ENCODE results near the gene MNAT1.
A peak's percentile ranks its signal among the peaks of the same experiment; 100 is the strongest.
"Not testable (repeated sequence)": the region's sequence is repeated elsewhere in the genome, so short reads cannot be mapped to it uniquely, and the experiment has no call there.

Gene MNAT1

DNA sequence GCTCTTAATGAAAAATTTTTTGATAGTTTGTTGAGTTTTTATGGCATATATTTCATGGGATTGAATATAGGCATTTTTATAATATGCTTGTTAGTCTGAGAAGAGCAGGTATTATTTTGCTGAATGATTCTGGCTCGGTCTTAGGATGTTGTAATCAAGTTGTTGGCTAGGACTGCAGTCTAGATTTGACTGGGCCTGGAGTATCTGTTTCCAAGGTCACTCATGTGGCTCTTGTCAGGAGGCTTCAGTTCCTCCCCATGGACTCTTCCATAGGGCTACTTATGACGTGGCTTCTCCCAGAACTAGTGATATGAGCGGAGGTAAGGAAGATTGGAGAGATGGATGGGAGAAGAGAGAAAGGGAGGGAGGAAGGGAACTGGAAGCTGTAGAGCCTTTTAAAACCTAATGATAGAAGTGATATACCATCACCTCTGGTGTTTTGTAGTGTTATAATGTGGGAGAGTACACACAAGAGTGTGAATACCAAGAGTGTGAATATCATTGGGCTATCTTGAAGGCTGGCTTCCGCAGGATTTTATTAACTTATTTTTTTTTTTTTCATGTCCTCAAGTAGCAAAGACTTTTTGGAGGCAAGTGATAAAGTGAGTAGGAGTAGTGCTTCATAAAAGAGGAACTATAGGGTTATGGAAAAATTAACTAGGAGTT, 4.4 kb downstream of the MNAT1 start:
- no peak for DNase-seq

DNA sequence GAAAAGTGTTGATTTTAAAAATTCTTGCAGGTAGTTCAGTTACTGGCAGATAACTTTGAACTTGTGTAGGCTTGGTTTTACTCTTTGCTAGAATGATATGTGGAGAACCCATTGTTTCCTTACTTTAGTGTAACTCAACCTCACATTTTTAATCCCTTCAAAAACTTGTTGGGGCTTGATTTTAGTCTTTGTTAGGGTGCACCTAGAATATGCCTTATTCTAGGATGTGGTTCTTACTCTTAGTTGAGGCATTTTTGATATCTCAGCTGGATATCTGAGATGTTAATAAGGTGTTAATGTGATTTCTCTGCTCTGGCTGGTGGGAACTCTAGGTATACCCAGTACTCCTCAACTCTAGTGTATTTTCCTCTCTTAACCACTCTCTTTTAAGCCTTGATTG, 10.0 kb downstream of the MNAT1 start:
- no peak for DNase-seq

DNA sequence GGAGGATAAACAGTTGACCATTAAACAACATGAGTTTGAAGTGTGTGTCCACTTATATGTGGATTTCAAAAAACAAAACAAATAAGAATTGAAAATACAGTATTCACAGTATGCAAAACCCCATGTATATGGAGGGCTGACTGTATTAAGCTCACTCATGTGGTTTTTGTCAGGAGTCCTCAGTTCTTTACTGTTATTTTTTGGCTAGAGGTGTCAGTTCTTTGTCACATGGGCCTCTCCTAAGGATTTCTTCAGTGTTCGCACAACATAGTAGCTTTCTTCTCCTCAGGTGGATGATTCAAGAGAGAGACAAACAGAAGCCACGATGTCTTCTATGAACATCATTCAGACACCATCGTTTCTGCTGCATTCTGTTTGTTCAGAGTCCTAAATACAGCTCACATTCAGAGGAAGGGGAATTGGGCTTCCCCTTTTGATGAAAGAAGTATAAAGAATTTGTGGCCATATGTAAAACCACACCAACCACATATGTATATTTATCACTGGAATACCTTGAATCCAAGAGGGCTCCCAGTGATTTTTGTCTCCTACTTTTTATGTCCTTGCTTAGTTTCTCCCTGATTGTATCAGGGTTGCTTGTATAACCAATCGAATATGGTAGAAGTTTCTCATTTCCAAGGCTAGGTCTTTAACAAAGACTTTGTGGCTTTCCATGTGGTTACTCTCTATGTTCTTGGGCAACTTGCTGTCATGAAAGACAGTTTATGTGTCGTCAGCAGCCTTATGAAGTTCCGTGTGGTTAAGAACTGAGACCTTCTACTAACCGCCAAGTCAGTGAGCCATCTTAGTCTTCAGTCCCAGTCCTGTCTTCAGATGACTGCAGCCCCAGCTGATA, 18.9 kb downstream of the MNAT1 start:
- DNase-seq: no peak

DNA sequence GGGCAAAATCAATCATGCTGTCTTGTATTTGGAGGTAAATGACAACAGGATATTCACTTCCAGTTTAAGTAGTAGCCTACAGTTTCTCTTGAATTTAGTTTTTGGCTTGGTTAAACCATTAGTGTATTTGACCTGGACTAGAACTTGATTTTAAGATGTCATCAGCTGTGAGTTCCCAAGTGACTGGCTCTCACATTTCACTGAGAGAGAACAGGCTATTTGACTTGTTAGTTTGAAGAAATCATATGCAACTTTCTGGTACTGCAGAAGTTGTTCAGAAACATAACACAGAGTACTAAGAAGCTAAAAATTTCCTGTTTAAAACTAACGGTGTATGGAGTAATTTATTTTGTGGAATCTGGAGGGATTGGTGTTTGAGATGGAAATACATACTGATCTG, 22.3 kb downstream of the MNAT1 start:
- DNase-seq: peak; percentile 25

DNA sequence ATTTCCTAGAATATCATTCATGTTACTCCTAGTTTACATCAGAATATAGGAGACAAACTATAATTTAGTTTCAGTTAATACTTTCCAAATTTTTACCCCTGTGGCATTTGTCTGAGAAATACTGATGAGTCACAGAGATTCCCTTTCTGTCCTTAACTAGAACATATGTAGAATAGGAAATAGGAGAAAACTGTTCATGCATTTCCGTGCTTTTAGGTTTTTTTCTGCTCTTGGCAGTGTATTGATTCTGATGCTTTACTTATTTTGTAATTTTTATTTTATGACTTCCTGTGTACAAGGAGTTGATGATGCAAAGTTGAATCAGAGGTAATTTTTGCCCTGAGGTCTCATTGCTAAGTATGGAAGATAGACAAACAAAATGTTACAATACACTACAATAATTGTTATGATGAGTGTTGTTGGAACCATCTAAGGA, 23.0 kb downstream of the MNAT1 start:
- peak; percentile 92 for DNase-seq

DNA sequence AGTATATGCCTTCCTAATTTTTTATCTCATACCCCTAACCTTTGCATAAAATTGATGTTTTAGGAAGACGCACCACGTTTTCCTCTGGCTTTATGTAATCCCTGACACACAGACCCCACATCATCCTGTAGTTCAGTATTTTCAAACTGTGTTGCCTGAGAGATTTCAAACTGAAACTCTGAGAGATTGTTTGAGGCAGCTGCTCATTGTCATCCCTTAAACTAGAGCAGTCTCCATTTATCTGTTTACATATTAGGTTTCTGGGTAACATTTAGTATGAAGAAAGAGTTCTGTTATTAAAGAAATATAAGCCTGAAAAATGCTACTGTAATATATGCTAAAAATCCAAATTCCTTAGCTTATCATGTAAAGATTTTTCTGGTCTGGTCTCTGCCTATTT, 24.3 kb downstream of the MNAT1 start:
- DNase-seq: peak; percentile 24

DNA sequence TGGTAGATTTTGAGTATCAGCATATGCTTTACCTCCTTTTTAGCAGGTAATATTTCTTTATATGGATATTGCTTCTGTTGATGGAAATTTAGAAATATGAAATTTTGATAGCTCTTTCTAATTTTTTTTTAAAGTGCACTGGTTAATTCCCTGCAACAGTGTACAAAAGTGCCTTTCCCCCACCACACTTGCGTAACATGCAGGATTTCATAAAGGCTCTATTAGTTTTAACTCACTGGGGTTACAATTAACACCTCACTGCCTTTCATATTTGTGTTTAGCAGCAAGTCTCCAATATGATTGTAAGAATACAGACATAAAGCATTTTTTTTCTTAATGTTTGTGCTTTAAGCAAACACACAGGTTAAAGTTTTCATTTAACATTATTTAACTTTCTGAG, 25.6 kb downstream of the MNAT1 start:
- DNase-seq: no peak

DNA sequence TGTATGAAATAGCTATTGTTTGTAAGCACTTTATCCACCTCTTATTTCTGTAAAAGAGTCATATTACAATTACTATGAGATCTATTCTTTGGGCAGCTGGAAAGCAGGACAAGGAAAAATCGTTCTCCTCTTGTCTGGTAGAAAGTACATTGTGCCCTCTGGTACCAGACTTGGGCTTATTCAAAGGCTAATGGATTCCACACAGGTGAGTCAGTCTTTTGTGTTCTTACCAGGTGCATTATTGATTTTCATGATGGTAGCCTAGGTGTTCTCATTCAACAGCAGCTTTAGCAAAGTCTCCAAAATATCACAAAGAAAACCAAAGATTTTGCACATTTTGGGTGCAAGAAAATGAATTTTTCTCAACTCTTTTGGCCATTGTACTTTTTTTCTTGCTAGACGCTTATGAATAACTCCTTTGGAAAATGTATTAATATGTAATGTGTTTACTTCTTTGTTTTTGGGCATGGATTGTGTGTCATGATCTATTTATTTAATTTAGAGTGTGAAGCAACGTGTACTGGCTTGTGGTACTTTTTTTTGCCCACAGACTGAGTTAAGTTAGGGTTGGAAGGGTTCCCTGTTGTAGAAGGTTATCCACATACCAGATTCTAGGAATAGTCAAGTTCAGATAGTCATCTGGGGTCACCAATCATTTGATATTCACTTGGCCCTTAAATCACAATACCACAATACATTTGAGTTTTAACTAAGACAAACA, 26.2 kb downstream of the MNAT1 start:
- no peak for DNase-seq

DNA sequence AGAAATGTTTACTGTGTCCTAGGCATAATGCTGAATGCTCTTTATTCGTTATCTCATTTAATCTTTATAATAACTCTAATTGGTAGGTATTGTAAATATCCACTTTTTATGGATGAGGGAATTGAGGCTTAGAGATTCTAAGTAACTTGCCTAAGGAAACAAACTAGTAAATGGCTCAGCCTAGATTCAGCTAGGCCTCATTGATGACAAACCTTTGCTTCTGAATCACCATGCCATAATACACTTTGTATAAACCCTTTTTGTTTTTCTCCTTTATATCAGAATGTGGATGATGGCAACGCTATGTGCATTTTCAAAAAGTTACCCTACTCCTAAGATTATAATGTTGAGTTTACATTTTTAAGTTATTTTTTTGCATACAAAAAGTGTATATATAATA, 34.0 kb downstream of the MNAT1 start:
- peak; percentile 33 for DNase-seq

DNA sequence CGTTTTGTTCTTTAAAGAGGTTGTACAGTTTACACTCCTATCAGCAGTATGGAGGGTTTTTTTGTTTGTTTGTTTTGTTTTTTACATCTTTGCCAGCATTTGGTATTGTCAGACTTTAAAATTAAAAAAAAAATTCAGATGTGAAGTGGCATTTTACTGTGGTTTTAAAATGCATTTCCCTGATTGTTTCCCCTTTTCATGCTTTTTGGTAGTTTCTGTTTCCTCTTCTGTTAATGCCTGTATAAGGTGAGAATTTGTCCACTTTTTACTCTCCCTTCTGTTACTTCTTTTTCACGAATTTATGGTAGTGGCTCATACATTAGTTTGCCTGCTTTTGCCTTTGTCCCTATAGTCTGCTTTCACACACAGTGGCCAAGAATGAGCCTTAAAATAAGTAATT, 36.6 kb downstream of the MNAT1 start:
- DNase-seq: no peak

DNA sequence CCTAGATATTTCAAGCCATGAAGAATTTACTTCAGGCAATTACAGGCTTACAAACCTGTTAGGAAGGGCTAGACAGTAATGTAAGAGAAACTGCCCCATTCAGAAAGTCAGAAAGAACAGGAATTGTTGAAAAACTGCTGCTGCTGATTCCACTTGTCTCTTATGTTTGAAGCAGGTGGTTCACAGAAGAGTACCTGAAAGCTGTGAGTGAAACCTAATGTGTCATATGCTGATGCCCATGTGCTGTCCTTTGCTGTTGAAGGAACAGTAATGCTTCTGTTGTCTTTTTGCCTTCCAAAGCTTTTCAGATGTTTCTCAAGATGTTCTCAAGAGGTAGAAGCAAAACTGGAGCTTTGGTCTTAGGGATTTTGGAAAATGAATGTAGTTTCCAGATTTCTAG, 39.0 kb downstream of the MNAT1 start:
- no peak for DNase-seq

DNA sequence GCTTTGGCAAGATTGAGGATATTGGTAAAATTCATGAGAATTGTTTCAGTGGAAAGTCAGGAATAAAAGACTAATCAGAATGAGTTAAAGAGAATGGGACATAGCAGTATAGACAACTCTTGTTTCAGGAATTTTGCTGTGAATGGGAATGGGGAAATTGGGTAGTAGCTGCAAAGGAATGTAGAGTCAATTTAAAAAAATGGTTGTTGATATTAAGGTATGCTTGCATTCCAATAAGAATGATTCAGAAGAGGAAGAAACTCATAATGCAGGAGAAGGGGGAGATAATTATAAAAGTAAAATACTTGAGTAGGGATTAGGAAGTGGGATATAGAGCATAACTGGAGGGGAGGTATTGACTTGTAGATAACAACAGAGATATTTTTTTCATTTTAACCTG, 40.7 kb downstream of the MNAT1 start:
- DNase-seq: peak; percentile 89

DNA sequence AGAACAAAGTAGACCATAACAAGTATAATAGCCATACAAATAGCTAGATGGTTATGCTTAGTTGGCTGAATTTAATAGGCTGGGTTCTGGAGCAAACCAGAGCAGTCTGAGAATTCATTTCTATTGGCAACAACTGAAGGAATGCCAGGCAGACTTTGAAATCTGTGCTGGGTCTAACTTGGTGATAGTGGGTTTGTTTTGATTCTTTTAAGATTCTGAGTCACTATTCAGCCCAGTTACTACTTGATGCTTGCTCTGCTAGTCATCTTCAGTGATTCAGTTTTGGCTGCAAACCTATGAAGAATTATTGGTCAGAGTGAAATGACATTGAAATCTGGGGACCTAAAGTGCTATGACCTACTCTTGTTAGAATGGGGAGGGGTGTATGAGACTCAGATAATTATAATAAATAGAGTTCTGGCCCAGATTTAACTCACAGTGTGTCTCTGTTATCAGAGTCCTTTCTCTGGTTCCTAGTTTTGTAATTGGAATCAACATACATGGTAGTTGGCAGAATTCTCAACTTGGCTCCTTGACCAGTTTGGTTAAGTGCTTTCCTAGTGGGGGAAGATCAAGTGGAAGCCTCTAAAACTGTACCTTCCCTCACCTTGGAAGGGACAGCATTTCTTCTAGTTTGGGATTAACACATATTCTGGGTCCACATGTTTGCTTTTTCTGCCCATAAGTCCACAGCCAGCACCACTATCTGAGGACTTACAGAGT, 43.5 kb downstream of the MNAT1 start:
- DNase-seq: peak; percentile 90

DNA sequence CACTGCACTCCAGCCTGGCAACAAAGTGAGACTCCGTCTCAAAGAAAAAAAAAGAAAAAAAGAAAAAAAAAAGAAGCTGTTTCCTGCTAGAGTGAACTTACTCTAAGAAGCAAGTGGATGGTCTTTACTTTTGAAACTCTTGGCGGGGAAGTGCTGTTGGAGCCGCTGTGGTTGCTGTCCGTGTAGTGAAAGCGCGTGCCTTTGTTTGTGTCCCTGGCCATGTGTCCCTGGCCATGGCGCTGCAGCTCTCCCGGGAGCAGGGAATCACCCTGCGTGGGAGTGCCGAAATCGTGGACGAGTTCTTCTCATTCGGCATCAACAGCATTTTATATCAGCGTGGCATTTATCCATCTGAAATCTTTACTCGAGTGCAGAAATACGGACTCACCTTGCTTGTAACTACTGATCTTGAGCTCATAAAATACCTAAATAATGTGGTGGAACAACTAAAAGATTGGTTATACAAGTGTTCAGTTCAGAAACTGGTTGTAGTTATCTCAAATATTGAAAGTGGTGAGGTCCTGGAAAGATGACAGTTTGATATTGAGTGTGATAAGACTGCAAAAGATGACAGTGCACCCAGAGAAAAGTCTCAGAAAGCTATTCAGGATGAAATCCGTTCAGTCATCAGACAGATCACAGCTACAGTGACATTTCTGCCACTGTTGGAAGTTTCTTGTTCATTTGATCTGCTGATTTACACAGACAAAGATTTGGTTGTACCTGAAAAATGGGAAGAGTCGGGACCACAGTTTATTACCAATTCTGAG, 45.4 kb downstream of the MNAT1 start:
- DNase-seq: not testable (repeated sequence)

DNA sequence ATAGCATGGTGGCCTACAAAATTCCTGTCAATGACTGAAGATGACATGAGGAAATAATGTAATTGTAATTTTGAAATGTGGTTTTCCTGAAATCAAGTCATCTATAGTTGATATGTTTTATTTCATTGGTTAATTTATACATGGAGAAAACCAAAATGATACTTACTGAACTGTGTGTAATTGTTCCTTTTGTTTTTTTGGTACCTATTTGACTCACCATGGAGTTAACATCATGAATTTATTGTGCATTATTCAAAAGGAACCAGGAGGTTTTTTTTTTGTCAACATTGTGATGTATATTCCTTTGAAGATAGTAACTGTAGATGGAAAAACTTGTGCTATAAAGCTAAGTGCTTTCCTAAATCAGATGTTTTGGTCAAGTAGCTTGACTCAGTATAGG, 46.0 kb downstream of the MNAT1 start:
- DNase-seq: not testable (repeated sequence)

DNA sequence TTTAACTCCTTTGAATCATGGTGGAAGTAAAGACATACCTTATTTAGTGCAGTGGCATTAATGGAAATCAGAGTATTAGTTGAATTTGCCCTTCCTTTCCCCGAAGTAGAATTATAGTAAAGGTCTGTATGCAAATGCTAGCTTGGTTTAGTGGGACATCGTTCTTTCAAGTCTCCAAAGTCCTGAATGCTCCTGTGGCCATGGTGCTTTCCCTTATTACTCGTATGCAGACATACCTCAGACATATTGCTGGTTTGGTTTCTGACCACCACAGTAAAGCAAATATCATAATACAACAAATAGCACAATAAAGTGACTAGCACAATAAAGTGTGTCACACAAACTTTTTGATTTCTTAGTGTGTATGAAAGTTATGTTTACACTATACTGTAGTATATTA, 52.3 kb downstream of the MNAT1 start:
- no peak for DNase-seq

DNA sequence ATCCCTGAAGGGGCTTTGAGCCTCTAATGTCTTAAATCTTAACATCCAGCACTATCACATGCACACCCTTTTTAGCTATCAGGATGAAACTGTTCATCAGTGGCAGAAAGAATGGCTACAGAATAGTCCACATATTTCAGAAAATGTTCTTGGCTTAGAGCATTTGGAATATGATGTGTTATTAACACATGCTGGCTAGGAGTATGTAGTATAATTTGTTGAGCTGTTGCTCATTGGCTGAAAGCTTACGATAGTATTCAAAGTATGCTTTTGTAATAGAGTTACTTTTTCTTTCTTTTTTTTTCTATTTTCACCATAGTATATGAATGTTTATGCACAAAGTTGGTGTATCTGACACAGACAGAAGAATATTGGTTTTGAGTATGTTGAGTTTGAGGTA, 55.1 kb downstream of the MNAT1 start:
- no peak for DNase-seq

DNA sequence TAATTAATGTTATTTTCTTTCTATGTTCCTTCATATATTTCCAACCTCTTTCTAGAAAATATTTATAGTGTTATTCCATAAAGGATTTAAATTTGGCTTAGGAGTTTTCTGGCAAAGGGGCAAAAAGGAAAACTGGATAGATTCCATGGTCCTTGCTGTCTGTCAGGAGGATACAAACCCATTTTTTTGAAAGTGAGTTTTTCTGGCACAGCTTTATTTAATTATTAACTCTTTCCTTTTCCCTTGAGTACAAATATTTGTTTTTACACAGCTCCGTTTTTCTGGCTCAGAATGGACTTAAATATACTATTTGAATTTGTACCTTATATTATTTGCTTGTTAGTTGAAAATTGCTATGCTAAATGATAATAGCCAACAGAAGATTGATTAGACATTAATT, 56.3 kb downstream of the MNAT1 start:
- DNase-seq: no peak

DNA sequence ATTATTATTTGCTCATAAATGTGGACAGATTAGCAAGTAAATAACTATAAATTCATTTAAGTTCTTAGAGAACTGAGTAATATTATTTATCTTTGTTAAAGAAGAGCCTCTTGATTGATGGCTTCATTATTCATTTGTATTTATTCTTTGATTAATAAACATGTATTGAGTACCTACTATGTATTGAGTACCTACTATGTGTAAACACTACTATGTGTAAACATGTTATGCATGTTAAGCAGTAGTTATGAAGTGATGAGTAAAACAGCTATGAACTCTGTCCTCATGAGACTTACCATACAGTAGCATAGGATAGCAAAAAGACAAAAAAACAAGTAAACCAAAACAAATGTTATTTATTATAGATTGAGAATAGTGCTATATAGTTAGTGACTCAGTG, 61.9 kb downstream of the MNAT1 start:
- no peak for DNase-seq

DNA sequence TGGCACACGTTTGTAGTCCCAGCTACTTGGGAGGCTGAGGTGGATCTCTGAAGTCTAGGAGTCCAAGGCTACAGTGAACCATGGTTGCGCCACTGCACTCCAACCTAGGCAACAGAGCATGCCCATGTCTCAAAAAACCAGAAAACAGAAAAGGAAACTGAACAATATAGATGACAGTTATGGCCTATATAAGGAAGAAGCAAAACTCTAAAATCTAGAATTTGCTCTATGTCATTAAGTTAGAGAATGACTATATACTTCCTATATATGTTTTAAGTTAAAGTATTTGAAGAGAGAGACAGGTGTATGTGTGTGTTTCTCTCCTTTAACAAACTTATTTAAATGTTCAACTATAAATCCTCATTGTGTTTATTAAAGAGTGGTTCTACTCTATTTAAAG, 65.8 kb downstream of the MNAT1 start:
- DNase-seq: no peak

DNA sequence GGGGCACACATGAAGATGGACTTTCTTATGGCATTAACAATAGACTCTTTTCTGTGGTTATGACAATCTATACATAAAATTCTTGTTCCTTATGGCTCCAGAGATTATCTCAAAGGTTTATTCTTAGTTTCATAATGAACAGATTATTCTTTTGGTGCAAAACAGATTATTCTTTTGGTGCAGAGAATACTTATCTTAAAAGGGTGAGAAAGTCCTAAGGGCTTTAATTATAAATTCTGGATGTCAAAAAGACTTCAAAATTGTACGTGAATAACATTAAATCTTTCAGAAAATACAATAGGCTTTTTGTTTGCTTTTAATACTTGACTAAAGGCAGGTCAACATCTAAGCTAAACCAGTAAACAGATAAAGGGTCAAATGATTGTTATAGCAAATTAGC, 69.3 kb downstream of the MNAT1 start:
- DNase-seq: no peak

DNA sequence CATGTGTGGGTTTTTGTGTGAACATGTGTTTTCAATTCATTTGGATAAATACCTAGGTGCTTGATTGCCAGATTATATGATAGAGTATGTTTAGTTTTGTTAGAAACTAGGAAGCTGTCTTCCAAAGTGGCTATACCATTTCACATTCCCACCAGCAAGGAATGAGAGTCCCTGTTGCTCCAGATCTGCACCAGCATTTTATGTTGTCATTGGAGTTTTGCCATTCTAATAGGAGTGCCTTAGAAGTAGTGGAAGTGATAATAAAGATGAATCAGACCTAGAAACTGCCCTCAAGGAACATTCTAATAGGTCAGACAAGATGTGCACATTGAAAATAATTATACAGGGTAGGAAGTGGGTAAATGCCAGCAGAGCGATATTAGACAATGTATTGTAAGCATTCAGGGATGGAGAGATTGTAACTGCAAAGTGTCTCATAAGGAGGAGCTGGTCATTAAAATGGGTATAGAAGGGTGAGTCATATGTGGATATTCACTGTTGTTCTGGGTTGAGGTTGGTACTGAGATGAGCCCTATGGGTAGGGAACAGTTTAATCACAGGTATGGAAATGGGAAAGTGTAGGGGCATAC, 71.4 kb downstream of the MNAT1 start:
- DNase-seq: no peak

Data from HCEC 1CT (cell line).